GM20431 (cell line): Measurements from ENCODE around the gene RNH1.
"Not testable (repeated sequence)": the region's sequence is repeated elsewhere in the genome, so short reads cannot be mapped to it uniquely, and the experiment has no call there.

Experiments used
- in situ Hi-C: fragments of 300-500 bp; cut with MseI, MboI; formaldehyde crosslinking; loops from one replicate; pipeline ENCODE4 v1.15.0; 2020; ENCODE audit warnings: low sequenced_read_pairs; ENCODE audit not compliant: unreplicated experiment

Gene RNH1

GRCh38 chr11:526192-526591 is 19.1 kb upstream of the RNH1 start:
- in situ Hi-C loops: no loop called here

GRCh38 chr11:521177-521688 is 14.2 kb upstream of the RNH1 start:
- in situ Hi-C loops: no loop called here

DNA sequence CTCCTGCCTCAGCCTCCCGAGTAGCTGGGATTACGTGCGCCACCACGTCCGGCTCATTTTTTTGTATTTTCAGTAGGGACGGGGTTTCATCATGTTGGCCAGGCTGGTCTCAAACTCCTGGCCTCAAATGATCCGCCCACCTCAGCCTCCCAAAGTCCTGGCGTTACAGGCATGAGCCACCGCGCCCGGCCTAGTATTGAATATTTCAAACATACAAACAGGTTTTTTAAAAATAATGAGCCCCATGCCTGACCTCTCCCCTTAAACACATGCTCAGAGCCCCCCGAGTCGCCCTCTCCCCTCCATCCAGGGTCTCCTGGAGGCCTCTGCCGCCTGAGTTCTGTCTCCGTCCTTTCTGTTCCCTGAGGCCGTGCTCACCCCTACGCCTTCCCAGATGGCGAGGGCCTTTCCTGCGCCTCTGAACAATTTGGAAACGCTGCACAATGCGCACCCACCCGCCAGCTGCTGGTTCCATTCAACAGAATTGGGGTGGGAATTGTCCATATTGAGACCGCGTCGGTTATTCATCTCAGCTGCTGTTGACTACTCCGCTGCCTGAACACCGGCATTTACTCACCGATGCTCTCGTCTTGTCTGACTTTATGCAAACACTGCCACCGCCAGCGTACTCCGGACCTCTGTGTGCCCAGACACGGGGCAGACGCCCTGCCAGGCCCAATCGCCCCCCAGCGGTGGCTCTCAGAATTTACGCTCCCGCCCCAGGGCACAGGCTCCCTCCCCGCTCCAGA is 13.6 kb upstream of the RNH1 start:
- in situ Hi-C loops: no loop called here

GRCh38 chr11:518463-519202 is 11.6 kb upstream of the RNH1 start:
- in situ Hi-C loops: no loop called here

DNA sequence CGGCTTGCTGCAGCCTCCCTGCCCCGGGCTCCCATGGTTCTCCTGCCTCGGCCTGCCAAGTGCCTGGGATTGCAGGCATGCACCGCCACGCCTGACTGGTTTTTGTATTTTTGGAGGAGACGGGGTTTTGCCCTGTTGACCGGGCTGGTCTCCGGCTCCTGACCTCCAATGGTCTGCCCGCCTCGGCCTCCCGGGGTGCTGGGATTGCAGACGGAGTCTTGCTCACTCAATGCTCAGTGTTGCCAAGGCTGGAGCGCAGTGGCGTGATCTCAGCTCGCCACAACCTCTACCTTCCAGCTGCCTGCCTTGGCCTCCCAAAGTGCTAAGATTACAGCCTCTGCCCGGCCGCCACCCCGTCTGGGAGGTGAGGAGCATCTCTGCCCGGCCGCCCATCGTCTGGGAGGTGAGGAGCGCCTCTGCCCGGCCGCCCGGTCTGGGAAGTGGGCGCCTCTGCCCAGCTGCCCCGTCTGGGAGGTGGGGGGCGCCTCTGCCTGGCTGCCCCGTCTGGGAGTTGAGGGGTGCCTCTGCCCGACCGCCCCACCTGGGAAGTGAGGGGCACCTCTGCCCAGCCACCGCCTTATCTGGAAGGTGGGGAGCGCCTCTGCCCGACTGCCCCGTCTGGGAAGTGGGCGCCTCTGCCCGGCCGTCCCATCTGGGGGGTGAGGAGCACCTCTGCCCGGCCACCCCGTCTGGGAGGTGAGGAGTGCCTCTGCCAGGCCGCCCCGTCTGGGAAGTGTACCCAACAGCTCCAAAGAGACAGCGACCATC is 10.1 kb upstream of the RNH1 start:
- in situ Hi-C loops: not testable (repeated sequence)

- in situ Hi-C loops: no loop called here
Measured at GRCh38 chr11:516400-516799, 9.4 kb upstream of the RNH1 start.

- in situ Hi-C loops: no loop called here
Measured at GRCh38 chr11:515131-515530, 8.1 kb upstream of the RNH1 start.

- in situ Hi-C loops: no loop called here
Measured at GRCh38 chr11:514606-515005, 7.6 kb upstream of the RNH1 start.

- in situ Hi-C loops: no loop called here
Measured at GRCh38 chr11:512761-513595, 5.9 kb upstream of the RNH1 start.

- in situ Hi-C loops: no loop called here
Measured at GRCh38 chr11:508956-509355, 1.9 kb upstream of the RNH1 start.

- in situ Hi-C loops: no loop called here
Measured at GRCh38 chr11:507727-508515, 879 bp upstream of the RNH1 start.

DNA sequence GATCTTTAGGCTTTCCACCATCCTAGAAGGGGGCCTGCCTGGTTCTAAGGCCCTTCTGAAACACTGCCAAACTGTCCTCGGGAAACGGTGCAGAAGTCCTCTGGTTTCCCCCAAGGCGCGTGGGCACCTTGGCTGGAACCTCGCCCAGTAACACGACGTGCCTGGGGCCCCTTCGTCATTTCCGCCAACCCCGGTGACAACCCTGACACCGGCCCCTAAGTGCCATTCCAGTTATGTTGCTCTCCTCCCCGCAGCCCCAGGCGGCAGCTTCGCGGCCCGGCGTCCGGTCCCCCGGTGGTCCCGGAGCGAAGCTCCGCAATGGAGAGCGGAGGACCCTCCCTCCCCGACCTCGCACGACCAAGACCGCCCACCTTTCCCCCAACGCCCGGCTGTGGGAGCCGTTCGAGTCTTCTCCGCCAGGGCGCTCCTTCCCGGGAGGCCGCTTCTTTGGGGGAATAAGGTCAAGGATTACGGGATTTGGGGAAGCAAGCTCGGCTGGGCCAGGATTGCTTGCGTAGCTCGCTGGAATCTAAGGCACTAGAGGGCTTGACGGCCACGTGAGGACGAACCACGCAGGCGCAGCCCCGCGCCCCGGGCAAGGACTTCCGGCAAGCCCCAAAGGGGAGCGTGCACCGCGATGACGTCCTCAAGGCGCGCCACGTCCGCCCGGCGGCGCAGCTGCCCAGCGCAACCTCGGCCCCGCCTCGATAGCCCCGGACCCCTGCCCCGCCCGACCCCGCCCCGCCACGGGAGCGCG is 626 bp downstream of the RNH1 start:
- in situ Hi-C loops: no loop called here

GRCh38 chr11:504994-505344 is 2.1 kb downstream of the RNH1 start:
- in situ Hi-C loops: no loop called here

GRCh38 chr11:504053-504993 is 2.7 kb downstream of the RNH1 start:
- in situ Hi-C loops: no loop called here

GRCh38 chr11:503179-503981 is 3.7 kb downstream of the RNH1 start:
- in situ Hi-C loops: no loop called here

- in situ Hi-C loops: no loop called here
Measured at GRCh38 chr11:502288-503178, 4.5 kb downstream of the RNH1 start.
